K562 (cell line): ENCODE measurements around the gene FIBP.

Experiments used
- ARHGAP35 ChIP-seq: fragments of 450-650 bp; IDR thresholded peaks from 2 replicates; pipeline ENCODE4 v1.6.1; 2018; ENCODE audit not compliant: partially characterized antibody
- BCOR ChIP-seq: fragments of 450-650 bp; IDR thresholded peaks from 2 replicates; pipeline ENCODE4 v1.6.1; 2016
- CTBP1 ChIP-seq: fragments of 450-650 bp; IDR thresholded peaks from 2 replicates; pipeline ENCODE4 v1.6.1; 2016; ENCODE audit warnings: borderline replicate concordance
- EZH2 ChIP-seq: IDR thresholded peaks from 2 replicates; pipeline ENCODE4 v1.6.1; 2012; ENCODE audit warnings: low read depth, mild to moderate bottlenecking, inconsistent platforms, low read length, borderline replicate concordance
- MXI1 ChIP-seq: IDR thresholded peaks from 2 replicates; pipeline ENCODE4 v1.6.1; 2011; ENCODE audit warnings: low read depth, mild to moderate bottlenecking, improper control_type of control experiment, low read length
- SP1 ChIP-seq: sonication (generic); formaldehyde crosslinking; IDR thresholded peaks from 2 replicates; pipeline ENCODE4 v1.8.1; 2022; ENCODE audit warnings: mild to moderate bottlenecking, missing genetic modification reagents
- TEAD4 ChIP-seq, 2 experiments: sonication (generic) in 1 of 2; formaldehyde crosslinking in 1 of 2; IDR thresholded peaks; 2 replicates each; pipeline versions ENCODE4 v1.6.1 to v1.8.0; 2012 to 2022; ENCODE audit warnings: borderline replicate concordance in 1 of 2, inconsistent platforms in 1 of 2, low read length in 1 of 2, mild to moderate bottlenecking in 1 of 2, missing genetic modification reagents in 1 of 2
- UBTF ChIP-seq, 2 experiments: IDR thresholded peaks; 2 replicates each; pipeline ENCODE4 v1.6.1; 2012; ENCODE audit warnings: improper control_type of control experiment in 2 of 2, low read depth in 2 of 2, low read length in 2 of 2, borderline replicate concordance in 1 of 2
- ZNF830 ChIP-seq: fragments of 250-450 bp; sonication (Bioruptor Pico); IDR thresholded peaks from 2 replicates; pipeline ENCODE4 v1.5.0; 2021; ENCODE audit warnings: mild to moderate bottlenecking
- TF ChIP-seq, protein P1 (sequence below), 3 experiments: IDR thresholded peaks in 2 of 3; conservative IDR thresholded peaks in 1 of 3; 2 replicates each; pipeline ENCODE4 v1.5.1; 2011 to 2012; ENCODE audit warnings: low read length in 3 of 3, mild to moderate bottlenecking in 3 of 3, control low read depth in 2 of 3, improper control_type of control experiment in 1 of 3, inconsistent platforms in 1 of 3, low read depth in 1 of 3, mixed read lengths in 1 of 3, moderate library complexity in 1 of 3; ENCODE audit not compliant: insufficient read depth in 2 of 3

GRCh38 chr11:65903068-65903481 lies 14.8 kb upstream of the FIBP start:
- TF ChIP-seq MXI1 = no peak
- TF ChIP-seq ZNF830 = no peak
- TF ChIP-seq SP1 (CRISPR knock-in tag) = no peak; the same call in 1 of the 2 replicates
- no peak for TF ChIP-seq UBTF (IDR thresholded peaks at IDR 0.05; ENCODE audit: borderline replicate concordance in 1 of 2, low read depth in 2 of 2, low read length in 2 of 2)
- TF ChIP-seq, protein P1, sequence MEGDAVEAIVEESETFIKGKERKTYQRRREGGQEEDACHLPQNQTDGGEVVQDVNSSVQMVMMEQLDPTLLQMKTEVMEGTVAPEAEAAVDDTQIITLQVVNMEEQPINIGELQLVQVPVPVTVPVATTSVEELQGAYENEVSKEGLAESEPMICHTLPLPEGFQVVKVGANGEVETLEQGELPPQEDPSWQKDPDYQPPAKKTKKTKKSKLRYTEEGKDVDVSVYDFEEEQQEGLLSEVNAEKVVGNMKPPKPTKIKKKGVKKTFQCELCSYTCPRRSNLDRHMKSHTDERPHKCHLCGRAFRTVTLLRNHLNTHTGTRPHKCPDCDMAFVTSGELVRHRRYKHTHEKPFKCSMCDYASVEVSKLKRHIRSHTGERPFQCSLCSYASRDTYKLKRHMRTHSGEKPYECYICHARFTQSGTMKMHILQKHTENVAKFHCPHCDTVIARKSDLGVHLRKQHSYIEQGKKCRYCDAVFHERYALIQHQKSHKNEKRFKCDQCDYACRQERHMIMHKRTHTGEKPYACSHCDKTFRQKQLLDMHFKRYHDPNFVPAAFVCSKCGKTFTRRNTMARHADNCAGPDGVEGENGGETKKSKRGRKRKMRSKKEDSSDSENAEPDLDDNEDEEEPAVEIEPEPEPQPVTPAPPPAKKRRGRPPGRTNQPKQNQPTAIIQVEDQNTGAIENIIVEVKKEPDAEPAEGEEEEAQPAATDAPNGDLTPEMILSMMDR (IDR thresholded peaks at IDR 0.05 in 2 of 3, conservative IDR thresholded peaks at IDR 0.05 in 1 of 3; ENCODE audit: insufficient read depth in 2 of 3, low read depth in 1 of 3, low read length in 3 of 3) = no peak
- no peak for TF ChIP-seq EZH2
- TF ChIP-seq BCOR = no peak
- TF ChIP-seq ARHGAP35 = no peak
- TF ChIP-seq CTBP1 = 0 out of 2 replicates have a peak, but pooled peaks have one; percentile 25
- TF ChIP-seq TEAD4 (IDR thresholded peaks at IDR 0.05; ENCODE audit: low read length) = peak; percentile 78
- 0 out of 2 replicates have a peak, but pooled peaks have one; percentile 72 for TF ChIP-seq TEAD4 (CRISPR knock-in tag; IDR thresholded peaks at IDR 0.05; ENCODE audit: borderline replicate concordance)
